ENCODE data around the gene GGNBP2.

GGNBP2 gene

GRCh38 chr17:36515837-36516236 lies 28.9 kb upstream of the GGNBP2 start:
- no peak for DNase-seq

- DNase-seq: no peak
Measured at GRCh38 chr17:36523113-36523512, 21.6 kb upstream of the GGNBP2 start.

- no peak for DNase-seq
Measured at GRCh38 chr17:36524428-36524876, 20.3 kb upstream of the GGNBP2 start.

GRCh38 chr17:36525113-36525512 lies 19.6 kb upstream of the GGNBP2 start:
- no peak for DNase-seq

- no peak for DNase-seq
Measured at GRCh38 chr17:36525888-36526287, 18.8 kb upstream of the GGNBP2 start.

GRCh38 chr17:36527621-36528250 lies 17.0 kb upstream of the GGNBP2 start:
- no peak for DNase-seq

DNA sequence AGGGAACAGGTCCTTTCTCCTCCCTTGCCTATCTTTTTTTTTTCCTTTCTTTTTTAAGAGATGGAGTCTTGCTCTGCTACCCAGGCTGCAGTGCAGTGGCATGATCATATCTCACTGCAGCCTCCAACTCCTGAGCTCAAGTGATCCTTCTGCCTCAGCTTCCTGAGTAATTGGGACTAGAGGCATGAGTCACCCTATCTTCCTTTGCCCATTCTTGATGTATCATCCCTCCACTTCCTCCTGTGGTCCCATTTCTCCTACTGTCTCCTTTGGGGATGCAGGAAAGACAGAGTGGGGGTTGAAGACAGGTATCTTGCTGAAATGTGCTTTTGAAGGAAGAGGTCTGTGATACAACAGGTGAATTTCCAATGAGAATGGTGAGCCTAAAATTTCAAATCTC lies 15.6 kb upstream of the GGNBP2 start:
- no peak for DNase-seq

DNA sequence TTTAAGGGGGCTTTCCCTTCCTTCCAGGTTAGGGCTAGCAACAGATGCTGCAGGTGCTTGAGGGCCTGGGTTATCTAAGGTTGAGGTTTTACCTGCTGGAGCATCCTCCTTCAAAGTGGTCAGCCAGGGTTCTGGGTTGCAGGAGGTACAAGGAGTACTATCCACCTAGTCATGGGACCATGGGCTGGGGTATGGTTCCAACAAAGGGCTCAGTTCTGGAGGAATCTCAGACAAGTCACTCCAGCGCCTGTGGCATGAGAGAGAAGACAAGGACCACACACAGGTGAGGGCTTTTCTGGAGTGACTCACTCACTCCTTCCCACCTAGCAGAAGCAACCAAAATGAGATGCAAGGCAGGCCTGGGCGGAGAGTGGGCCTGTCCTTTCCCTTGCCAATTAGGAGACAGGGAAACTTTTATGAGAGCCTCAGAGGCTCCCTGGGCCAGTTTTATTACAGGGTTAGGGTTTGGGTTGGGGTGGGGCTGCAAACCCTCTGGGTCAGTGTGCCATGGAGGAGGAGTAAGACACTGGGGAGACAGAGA lies 12.2 kb upstream of the GGNBP2 start:
- DNase-seq: no peak

GRCh38 chr17:36533935-36534839 lies 10.5 kb upstream of the GGNBP2 start:
- peak; percentile 30 for DNase-seq

GRCh38 chr17:36534840-36535668 lies 9.7 kb upstream of the GGNBP2 start, which contains the start of the genes MYO19 and PIGW:
MYO19 (minus strand) TSS chr17:36534868; CDS start chr17:36532538, 2,330 bp downstream.
PIGW (plus strand) TSS chr17:36534987; CDS start chr17:36537102, 2,115 bp downstream.
- peak; percentile 75 for DNase-seq

DNA sequence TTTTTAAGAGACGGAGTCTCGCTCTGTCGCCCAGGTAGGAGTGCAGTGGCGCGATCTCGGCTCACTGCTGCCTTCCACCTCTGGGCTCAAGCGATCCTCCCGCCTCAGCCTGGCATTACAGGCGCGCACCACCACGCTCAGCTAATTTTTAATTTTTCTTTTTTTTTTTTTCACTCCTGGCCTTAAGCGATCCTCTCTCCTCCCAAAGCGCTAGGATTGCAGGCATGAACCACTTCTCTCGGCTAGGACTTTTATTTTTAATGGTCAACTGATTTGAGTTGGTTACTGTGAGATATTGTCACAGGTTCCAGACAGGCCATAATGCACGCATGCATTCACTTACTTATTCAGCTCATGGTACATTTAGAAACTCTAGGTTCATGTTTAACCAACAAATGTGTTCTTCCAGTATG lies 9.0 kb upstream of the GGNBP2 start:
- no peak for DNase-seq

GRCh38 chr17:36540696-36541095 lies 4.0 kb upstream of the GGNBP2 start:
- no peak for DNase-seq

DNA sequence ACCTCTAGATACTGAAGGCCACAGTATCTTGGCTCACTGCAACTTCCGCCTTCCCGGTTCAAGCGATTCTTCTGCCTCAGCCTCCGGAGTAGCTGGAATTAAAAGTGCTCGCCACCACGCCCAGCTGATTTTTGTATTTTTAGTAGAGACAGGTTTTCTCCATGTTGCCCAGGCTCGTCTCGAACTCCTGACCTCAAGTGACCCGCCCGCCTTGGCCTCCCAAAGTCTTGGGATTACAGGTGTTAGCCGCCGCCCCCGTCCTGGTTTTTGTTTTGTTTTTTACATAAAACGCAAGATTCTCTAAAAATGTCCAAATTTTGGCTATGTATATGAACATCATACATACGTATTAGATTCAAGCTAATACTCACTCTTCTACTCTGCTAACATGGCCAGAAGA lies 2.0 kb upstream of the GGNBP2 start:
- DNase-seq: no peak

- DNase-seq: no peak
Measured at GRCh38 chr17:36544044-36544306, 744 bp upstream of the GGNBP2 start.

DNA sequence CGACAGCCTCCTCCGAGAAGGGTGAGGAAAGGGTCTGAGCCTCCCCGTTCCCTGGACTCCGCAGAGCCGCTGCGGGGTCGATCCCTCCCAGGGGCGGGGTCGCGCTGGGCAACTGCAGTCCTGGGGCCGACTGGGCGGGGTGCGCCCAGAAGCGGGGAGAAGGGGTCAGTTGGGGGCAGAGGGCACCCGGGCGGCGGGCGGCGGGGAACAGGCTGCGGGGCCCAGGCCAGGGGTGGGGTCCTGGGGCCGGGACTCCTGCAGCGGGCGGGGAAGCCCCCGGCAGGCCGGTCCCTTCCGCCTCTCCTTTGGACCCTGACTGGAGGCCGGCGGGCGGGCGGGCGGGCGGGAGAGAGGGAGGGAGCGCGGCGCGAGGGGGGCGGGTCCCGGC lies 352 bp downstream of the GGNBP2 start:
- no peak for DNase-seq

GRCh38 chr17:36545465-36546417 lies 1.0 kb downstream of the GGNBP2 start:
- DNase-seq: peak; percentile 95

GRCh38 chr17:36546418-36547093 lies 1.8 kb downstream of the GGNBP2 start:
- no peak for DNase-seq

- no peak for DNase-seq
Measured at GRCh38 chr17:36547776-36548175, 3.1 kb downstream of the GGNBP2 start.

GRCh38 chr17:36550491-36551417 lies 6.0 kb downstream of the GGNBP2 start:
- DNase-seq: no peak

DNA sequence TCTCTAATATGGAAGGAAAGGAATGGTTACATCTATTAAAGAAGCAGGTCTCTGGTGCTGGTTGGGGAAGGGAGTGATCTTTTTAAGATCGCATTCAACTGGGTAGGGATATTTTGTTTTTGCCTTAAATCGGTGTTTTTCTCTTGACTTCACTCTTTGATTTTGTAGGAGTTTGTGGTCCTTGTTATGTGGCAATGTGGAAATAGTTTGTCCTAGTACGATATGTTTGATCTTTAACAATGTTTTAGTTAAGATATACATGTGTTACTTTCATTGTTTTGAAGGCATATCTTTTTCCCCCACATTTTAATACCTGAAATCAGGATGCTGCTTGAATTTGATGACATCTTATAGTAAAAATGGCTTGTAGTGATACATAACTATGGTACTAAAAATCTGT lies 8.7 kb downstream of the GGNBP2 start:
- DNase-seq: no peak
